Activated B cell treated with CpG ODN at 0.5 μM for 24 hours (primary cell): ENCODE data around the gene ZCCHC10. TPM values are rescaled to one million over a fixed set of nuclear protein-coding genes. Genes with fewer than 3 reads are reported as not detected.

ENCODE experiments used
- ATAC-seq: fragments of 200-7000 bp; cut with Tn5 transposase; one replicate; pipeline ENCODE4 v1.10.0; 2021; ENCODE audit warnings: low read depth, mild to moderate bottlenecking, moderate library complexity
- CTCF ChIA-PET: fragments of 350-600 bp; sonication (Branson Sonifier 250); formaldehyde crosslinking; loops from one replicate; lab custom pipeline; 2021; ENCODE audit warnings: antibody characterized with exemption; lab: Charles Lee
- POLR2A ChIA-PET: fragments of 350-600 bp; sonication (Branson Sonifier 250); formaldehyde crosslinking; loops from one replicate; lab custom pipeline; 2021; ENCODE audit warnings: antibody characterized with exemption; lab: Charles Lee
- DNase-seq: peaks from one replicate; pipeline ENCODE4 v3.0.0; 2022
- H3K27ac Mint-ChIP-seq: one replicate; pipeline ENCODE4 v1.8.0; 2020; ENCODE audit warnings: mixed read lengths
- H3K27me3 Mint-ChIP-seq: one replicate; pipeline ENCODE4 v1.8.0; 2021; ENCODE audit warnings: mixed read lengths
- H3K36me3 Mint-ChIP-seq: one replicate; pipeline ENCODE4 v1.8.0; 2021; ENCODE audit warnings: low read depth, mixed read lengths
- H3K4me1 Mint-ChIP-seq: one replicate; pipeline ENCODE4 v1.8.0; 2021; ENCODE audit warnings: mixed read lengths
- H3K4me3 Mint-ChIP-seq: one replicate; pipeline ENCODE4 v1.8.0; 2020; ENCODE audit warnings: mild to moderate bottlenecking, mixed read lengths
- H3K9me3 Mint-ChIP-seq: one replicate; pipeline ENCODE4 v1.8.0; 2020; ENCODE audit warnings: mixed read lengths
- CTCF ChIP-seq: fragments of 200-600 bp; IDR thresholded peaks from one replicate; pipeline ENCODE4 v1.8.0; 2022; ENCODE audit warnings: antibody characterized with exemption, mild to moderate bottlenecking
- intact Hi-C: fragments of 100-400 bp; cut with micrococcal nuclease; formaldehyde crosslinking; loops from one replicate; pipeline ENCODE4 v1.15.1; 2024
- total RNA-seq: library from RNA; stranded (reverse); gene quantifications from 2 replicates; pipeline ENCODE4 v1.2.3, GENCODE V29; 2022

Gene ZCCHC10
- total RNA-seq, 1 donor from 2014 or later, result 32.6 TPM

GRCh38 chr5:133054697-133055471 lies 28.5 kb upstream of the ZCCHC10 start:
- ATAC-seq, result no peak
- no peak overlapping the region for H3K27ac Mint-ChIP-seq
- intact Hi-C loops, result loop anchor here (5.0 to 10.0 kb wide), 4 partner anchors 912 to 1260 kb away; partner anchors contain the start of genes C5orf15 and FNIP1
- TF ChIP-seq CTCF, result no peak
- DNase-seq, result no peak
- peaks cover 22% of the 10 kb centered on the region for H3K36me3 Mint-ChIP-seq
- H3K27me3 Mint-ChIP-seq, result no peaks in the 10 kb centered on the region
- ChIA-PET POLR2A (interaction anchor here (0.7 to 1.5 kb wide), 3 partner anchors 22 to 950 kb away, joined by 3 to 5 read pairs (median 4); no protein-coding TSS in a partner anchor), CTCF (no interaction called here)
- H3K4me1 Mint-ChIP-seq, result peaks cover 72% of the 10 kb centered on the region
- peak overlapping the region; percentile 35 for H3K4me3 Mint-ChIP-seq
- H3K9me3 Mint-ChIP-seq, result no peaks in the 10 kb centered on the region

- intact Hi-C loops, result loop anchor here (2.0 to 10.0 kb wide), 5 partner anchors 49 to 1259 kb away; partner anchors contain the start of genes C5orf15 and FNIP1
- no peak for TF ChIP-seq CTCF
- H3K36me3 Mint-ChIP-seq, result peaks cover 22% of the 10 kb centered on the region
- ATAC-seq (no peak), DNase-seq (no peak)
- H3K4me3 Mint-ChIP-seq, result peak overlapping the region; percentile 96
- H3K27ac Mint-ChIP-seq, result peak overlapping the region; percentile 99
- no peaks in the 10 kb centered on the region for H3K27me3 Mint-ChIP-seq
- no peaks in the 10 kb centered on the region for H3K9me3 Mint-ChIP-seq
- POLR2A ChIA-PET, result interaction anchor here (2.9 to 3.2 kb wide), 2 partner anchors 29 to 90 kb away, joined by 95 to 101 read pairs; partner anchors contain the start of genes AFF4 and ZCCHC10
- H3K4me1 Mint-ChIP-seq, result peaks cover 71% of the 10 kb centered on the region
- CTCF ChIA-PET, result no interaction called here
Observed at GRCh38 chr5:133053448-133053847, 27.1 kb upstream of the ZCCHC10 start.

GRCh38 chr5:133052317-133053175 lies 26.2 kb upstream of the ZCCHC10 start:
- CTCF ChIA-PET, result interaction anchor here (1.0 to 1.1 kb wide), 2 partner anchors 20 to 52 kb away, joined by 3 read pairs; no protein-coding TSS in a partner anchor
- H3K9me3 Mint-ChIP-seq, result no peaks in the 10 kb centered on the region
- ATAC-seq (no peak), DNase-seq (peak; percentile 57)
- H3K4me3 Mint-ChIP-seq, result peak overlapping the region; percentile 96
- TF ChIP-seq CTCF, result no peak
- peaks cover 67% of the 10 kb centered on the region for H3K4me1 Mint-ChIP-seq
- H3K27me3 Mint-ChIP-seq, result no peaks in the 10 kb centered on the region
- peaks cover 22% of the 10 kb centered on the region for H3K36me3 Mint-ChIP-seq
- intact Hi-C loops, result loop anchor here (2.0 to 10.0 kb wide), 5 partner anchors 50 to 1258 kb away; partner anchors contain the start of genes C5orf15 and FNIP1
- POLR2A ChIA-PET, result interaction anchor here (0.6 to 4.0 kb wide), 26 partner anchors 8 to 1676 kb away, joined by 3 to 132 read pairs (median 4); partner anchors contain the start of genes AFF4, KIF3A, PPP2CA and SKP1
- H3K27ac Mint-ChIP-seq, result peak overlapping the region; percentile 99

- peaks cover 64% of the 10 kb centered on the region for H3K4me1 Mint-ChIP-seq
- no peak for TF ChIP-seq CTCF
- peak within 1 kb of the TSS; percentile 99 for H3K27ac Mint-ChIP-seq
- no peaks in the 10 kb centered on the region for H3K27me3 Mint-ChIP-seq
- H3K4me3 Mint-ChIP-seq, result peak within 1 kb of the TSS; percentile 96
- peak; percentile 85 for ATAC-seq
- ChIA-PET CTCF (interaction anchor here (1.0 to 1.2 kb wide), 3 partner anchors 19 to 88 kb away, joined by 3 read pairs; partner anchors contain the start of gene AFF4), POLR2A (interaction anchor here (0.6 to 4.0 kb wide), 31 partner anchors 8 to 1677 kb away, joined by 3 to 132 read pairs (median 4); partner anchors contain the start of genes AFF4, KIF3A, PPP2CA and RAD50)
- intact Hi-C loops, result loop anchor here (1.0 to 10.0 kb wide), 9 partner anchors 18 to 1257 kb away; partner anchors contain the start of genes AFF4, C5orf15, FNIP1 and VDAC1
- DNase-seq, result peak; percentile 93
- H3K36me3 Mint-ChIP-seq, result peaks cover 22% of the 10 kb centered on the region
- no peaks in the 10 kb centered on the region for H3K9me3 Mint-ChIP-seq
Observed at GRCh38 chr5:133051542-133052316, 25.4 kb upstream of the ZCCHC10 start, which contains the start of gene HSPA4. Gene HSPA4, plus strand, starts transcription at chr5:133052013. Its CDS starts 238 bp downstream, at chr5:133052251.
